Stimulated activated CD8-positive, alpha-beta memory T cell treated with anti-CD3 and anti-CD28 coated beads, Interleukin-7, amount 100 ng/mL, for 4 hours (primary cell): ENCODE data around the gene PLRG1.
"Not testable (repeated sequence)": the region's sequence is repeated elsewhere in the genome, so short reads cannot be mapped to it uniquely, and the experiment has no call there.

ENCODE experiments used
- DNase-seq, 2 donors: peaks; one replicate each; pipeline ENCODE4 v3.0.0-alpha.2; 2020; ENCODE audit warnings: low read depth in 2 of 2

The PLRG1 gene

GRCh38 chr4:154549894-154550790, at the start of gene PLRG1:
TSS of gene PLRG1 (minus strand) at chr4:154550400. CDS start at chr4:154550308, 92 bp downstream.
- DNase-seq, result peak; percentile 91 to 94

DNA sequence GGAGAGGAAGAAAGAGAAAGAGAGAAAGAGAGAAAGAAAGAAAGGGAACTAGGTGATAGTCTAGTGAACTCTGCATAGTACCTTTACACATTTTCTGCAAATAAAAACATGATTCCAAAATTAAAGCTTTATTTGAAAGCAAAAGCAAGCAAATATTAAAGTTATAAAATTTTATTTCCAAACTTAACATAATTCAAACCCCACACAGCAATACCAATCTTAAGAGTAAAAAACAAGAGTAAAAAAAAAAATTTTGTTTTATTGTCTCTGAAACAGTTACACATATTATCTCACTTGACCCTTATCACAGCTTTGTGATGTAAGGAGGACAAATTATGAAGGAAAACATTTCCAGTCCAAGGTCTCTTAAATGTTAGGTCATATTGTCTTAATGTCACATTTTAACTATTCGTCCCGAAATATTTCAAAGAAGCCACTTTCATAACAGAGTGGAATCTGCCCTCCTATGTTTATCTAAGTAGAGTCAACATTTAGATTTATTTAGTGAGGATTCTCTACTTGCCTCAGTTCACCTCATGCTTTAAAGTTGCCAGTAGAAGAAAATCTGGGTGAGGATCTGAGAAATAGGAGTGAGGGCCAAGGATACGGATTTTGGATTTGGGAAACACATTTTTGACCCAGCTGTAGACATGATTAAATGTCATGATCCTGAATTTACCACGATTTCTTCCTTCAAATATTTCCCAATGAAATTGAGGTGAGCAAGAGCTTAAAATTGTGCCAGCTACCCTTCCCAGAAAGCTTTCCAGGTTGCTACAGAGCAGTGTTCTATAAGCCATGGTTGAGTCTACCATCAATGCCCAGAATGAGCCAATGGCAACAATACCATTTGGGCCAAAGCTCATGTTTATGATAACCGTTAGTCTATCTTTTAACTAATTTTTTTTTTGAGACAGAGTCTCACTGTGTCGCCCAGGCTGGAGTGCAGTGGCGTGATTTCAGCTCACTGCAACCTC, 47.9 kb upstream of the PLRG1 start:
- no peak for DNase-seq

- not testable (repeated sequence) for DNase-seq
Observed at GRCh38 chr4:154597281-154597680, 47.1 kb upstream of the PLRG1 start.

- DNase-seq, result no peak
Observed at GRCh38 chr4:154595807-154596206, 45.6 kb upstream of the PLRG1 start.

GRCh38 chr4:154594343-154594742, 44.1 kb upstream of the PLRG1 start:
- not testable (repeated sequence) for DNase-seq

DNA sequence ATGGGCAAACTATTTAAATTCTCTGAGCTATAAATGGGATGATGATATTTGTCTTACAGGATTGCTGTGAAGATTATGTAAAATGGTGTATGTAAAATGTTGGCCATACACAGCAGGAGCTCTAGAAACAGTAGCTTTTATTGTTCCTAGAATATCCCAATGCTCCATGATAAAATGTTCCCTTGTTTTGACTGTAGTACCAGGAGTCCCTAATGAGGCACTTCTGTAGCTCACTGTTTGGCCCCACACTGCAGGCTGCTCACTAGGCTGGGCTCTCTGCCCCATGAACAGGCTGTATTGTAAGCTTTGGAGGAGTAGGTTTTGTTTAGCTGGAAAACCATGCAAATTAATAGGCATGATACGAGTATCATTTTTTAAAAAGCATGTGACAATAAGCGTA, 43.7 kb upstream of the PLRG1 start:
- no peak for DNase-seq

DNA sequence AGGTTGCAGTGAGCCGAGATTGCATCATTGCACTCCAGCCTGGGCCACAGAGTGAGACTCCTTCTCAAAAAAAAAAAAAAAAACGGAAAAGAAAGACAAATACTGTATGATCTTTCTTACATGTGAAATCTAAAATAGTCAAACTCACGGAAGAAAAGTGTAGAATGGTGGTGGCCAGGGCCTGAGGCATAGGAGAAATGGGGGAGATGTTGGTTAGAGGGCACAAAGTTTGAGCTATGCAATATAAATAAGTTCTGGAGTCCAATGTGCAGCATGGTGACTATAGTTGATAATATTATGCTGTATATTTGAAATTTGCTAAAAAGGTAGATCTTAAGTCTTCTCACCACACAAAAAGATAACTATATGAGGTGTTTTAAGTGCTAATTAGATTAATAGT, 41.7 kb upstream of the PLRG1 start:
- no peak for DNase-seq

GRCh38 chr4:154590329-154591006, 40.3 kb upstream of the PLRG1 start, which contains the start of gene FGA:
TSS of gene FGA (minus strand) at chr4:154590742. CDS start at chr4:154590687, 55 bp downstream.
- DNase-seq, result no peak

DNA sequence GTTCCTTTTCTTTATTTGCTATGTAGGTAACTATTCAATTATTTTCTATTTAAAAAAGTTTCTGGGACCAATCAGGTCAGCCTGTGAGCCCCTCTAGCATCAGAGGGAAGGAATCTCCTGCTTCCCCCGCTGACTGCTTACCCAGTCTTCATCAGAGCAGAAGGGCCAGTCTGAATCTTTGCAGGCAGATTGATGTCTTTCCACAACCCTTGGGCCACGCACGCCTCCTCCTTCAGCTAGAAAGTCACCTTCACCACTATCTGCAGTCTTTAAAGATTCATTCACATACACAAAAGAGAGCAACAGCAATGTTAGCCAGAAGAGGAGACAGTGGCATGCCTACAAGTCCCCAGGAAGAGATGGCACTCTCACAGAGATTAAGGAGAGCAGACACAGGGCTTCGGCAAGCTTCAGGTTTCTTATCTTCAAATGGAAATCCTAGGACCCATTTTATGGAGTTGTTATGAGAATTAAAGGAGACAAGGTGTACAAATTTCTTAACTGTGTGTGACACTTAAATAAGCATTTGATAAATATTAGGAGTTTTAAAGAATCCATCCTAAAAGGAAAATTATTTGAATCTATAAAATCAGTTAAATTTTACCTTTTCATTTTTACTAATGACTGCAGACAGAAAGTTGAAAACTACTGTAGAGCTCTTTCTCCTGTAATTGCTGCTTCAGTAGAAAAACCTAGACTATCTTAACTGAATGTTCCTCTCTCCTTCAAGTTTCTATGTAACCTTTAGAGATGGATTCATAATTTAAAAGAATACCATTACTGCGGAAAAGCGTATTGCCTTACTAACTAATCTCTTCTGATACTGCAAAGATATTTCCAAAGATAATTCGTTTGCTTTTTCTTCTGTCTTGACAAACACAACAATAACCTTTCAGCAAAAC, 39.3 kb upstream of the PLRG1 start:
- no peak for DNase-seq

GRCh38 chr4:154588198-154588597, 38.0 kb upstream of the PLRG1 start:
- no peak for DNase-seq

- DNase-seq, result no peak
Observed at GRCh38 chr4:154586296-154587033, 36.3 kb upstream of the PLRG1 start.

DNA sequence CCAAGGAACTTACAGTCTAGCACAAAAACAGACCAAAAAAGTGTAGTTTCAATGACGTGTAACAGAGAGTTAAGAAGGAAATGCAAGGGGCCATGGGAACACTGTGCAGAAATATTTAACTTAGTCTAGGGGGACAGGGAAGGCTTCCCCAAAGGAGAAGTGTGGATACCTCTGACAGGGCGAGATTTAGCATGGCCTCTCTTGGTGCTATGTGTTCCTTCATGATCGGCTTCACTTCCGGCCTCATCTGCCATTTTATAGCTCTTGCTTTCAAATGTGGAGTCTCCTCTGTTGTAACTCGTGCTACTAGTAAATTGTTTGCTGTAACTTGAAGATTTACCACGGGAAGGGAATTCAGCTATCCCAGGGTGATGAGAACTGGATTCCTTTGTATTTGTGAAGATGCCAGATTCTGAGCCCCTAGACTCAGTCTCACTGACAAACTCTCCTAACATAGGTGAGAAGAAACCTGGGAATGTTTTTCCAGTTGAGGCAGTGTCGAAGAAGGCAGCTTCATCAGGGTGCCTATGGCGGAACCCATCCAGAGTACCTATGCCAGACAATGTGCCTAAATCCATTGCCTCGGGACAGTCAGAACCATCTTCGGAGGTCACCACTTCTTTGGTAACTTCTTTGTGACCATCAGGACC, 35.3 kb upstream of the PLRG1 start:
- DNase-seq, result no peak

GRCh38 chr4:154584259-154584658, 34.1 kb upstream of the PLRG1 start:
- no peak for DNase-seq

GRCh38 chr4:154583677-154584076, 33.5 kb upstream of the PLRG1 start:
- no peak for DNase-seq

GRCh38 chr4:154583230-154583629, 33.0 kb upstream of the PLRG1 start:
- no peak for DNase-seq

GRCh38 chr4:154582723-154583122, 32.5 kb upstream of the PLRG1 start:
- DNase-seq, result no peak

DNA sequence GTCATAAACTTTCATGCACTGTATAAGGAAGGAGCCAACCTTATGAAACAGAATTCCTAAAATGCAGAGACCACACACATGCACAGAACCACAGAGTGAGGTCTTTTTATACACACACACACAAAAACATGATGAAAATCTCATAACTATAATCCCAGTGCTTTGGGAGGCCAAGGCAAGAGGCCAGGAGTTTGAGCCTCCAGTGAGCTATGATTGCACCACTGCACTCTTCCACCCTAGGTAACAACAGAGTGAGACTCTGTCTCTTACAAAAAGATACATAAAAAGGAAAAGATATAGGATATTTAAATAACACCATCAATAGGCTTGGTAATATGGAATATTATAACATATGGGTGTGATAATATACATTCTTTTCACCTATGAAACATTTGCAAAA, 29.7 kb upstream of the PLRG1 start:
- no peak for DNase-seq

GRCh38 chr4:154578919-154579318, 28.7 kb upstream of the PLRG1 start:
- DNase-seq, result no peak

- DNase-seq, result no peak
Observed at GRCh38 chr4:154577324-154577723, 27.1 kb upstream of the PLRG1 start.
